ENCODE data around the gene JAM2. TPM values are rescaled to one million over a fixed set of nuclear protein-coding genes. Genes with fewer than 3 reads are reported as not detected.
"Not testable (repeated sequence)": the region's sequence is repeated elsewhere in the genome, so short reads cannot be mapped to it uniquely, and the experiment has no call there.

JAM2 gene
- total RNA-seq, 1 experiment from 2014 or later = 1.7 TPM

DNA sequence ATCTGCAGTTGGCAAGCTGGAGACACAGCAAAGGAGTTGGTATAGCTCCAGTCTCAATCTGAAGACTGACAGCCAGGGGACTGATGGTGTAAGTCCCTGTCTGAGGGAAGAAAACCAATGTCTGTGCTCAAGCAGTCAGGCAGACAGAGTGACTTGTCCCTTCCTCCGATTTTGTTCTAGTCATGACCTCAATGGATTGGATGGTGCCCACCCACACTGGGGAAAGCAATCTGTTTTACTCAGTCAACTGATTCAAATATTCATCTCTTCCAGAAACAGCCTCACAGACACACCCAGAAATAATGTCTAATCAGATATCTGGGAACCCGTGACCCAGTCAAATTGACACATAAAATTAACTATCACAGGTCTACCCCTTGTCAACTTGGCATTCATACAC lies 19.9 kb upstream of the JAM2 start:
- no peak for TF ChIP-seq EZH2 (IDR thresholded peaks at IDR 0.05; ENCODE audit: borderline replicate concordance, low read depth, low read length, poor library complexity, severe bottlenecking)
- TF ChIP-seq, protein P1, sequence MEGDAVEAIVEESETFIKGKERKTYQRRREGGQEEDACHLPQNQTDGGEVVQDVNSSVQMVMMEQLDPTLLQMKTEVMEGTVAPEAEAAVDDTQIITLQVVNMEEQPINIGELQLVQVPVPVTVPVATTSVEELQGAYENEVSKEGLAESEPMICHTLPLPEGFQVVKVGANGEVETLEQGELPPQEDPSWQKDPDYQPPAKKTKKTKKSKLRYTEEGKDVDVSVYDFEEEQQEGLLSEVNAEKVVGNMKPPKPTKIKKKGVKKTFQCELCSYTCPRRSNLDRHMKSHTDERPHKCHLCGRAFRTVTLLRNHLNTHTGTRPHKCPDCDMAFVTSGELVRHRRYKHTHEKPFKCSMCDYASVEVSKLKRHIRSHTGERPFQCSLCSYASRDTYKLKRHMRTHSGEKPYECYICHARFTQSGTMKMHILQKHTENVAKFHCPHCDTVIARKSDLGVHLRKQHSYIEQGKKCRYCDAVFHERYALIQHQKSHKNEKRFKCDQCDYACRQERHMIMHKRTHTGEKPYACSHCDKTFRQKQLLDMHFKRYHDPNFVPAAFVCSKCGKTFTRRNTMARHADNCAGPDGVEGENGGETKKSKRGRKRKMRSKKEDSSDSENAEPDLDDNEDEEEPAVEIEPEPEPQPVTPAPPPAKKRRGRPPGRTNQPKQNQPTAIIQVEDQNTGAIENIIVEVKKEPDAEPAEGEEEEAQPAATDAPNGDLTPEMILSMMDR (conservative IDR thresholded peaks at IDR 0.05; ENCODE audit: low read depth, low read length) = no peak
- DNase-seq (ENCODE audit: low spot score) = no peak
- H3K27me3 ChIP-seq (replicated peaks; ENCODE audit: insufficient read depth, low read depth, low read length, poor library complexity) = peaks cover 15% of the 10 kb centered on the region
- no peak overlapping the region for H3K4me3 ChIP-seq (ENCODE audit: low read depth, low read length, poor library complexity, severe bottlenecking)
- ChIA-PET CTCF (no interaction called here), POLR2A (ENCODE audit: low non-redundant PET) (no interaction called here)
- no peaks in the 10 kb centered on the region for H3K4me1 ChIP-seq (ENCODE audit: insufficient read depth, low read length, poor library complexity, severe bottlenecking)
- H3K27ac ChIP-seq (ENCODE audit: low read depth, low read length, poor library complexity, severe bottlenecking) = no peak overlapping the region
- intact Hi-C loops (cut with micrococcal nuclease; ENCODE audit: unreplicated experiment) = no loop called here
- H3K9me3 ChIP-seq (ENCODE audit: low read depth, low read length, poor library complexity, severe bottlenecking) = no peaks in the 10 kb centered on the region
- H3K36me3 ChIP-seq (ENCODE audit: insufficient read depth, low read length, poor library complexity, severe bottlenecking) = no peaks in the 10 kb centered on the region
- BruUV-seq (replicated peaks) = no TSS peak

DNA sequence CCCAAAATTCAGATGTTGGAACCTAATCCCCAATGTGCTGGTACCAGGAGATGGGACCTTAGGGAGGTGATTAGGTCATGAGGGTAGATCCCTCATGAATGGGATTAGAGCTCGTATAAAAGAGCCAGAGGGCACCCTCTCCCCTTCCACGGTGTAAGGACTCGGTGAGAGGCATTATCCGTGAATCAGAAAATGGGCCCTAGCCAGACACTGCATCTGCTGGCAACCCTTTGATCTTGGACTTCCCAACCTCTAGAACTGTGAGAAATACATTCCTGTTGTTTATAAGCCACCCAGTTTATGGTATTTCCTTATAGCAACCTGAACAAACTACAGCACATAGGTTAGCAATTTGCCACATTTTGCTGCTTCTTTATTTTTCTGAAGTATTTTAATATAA lies 14.5 kb upstream of the JAM2 start:
- intact Hi-C loops (cut with micrococcal nuclease; ENCODE audit: unreplicated experiment) = no loop called here
- ChIA-PET CTCF (no interaction called here), POLR2A (ENCODE audit: low non-redundant PET) (no interaction called here)
- Histone ChIP-seq H3K27me3 (replicated peaks; ENCODE audit: insufficient read depth, low read depth, low read length, poor library complexity) (no peaks in the 10 kb centered on the region), H3K27ac (ENCODE audit: low read depth, low read length, poor library complexity, severe bottlenecking) (no peak overlapping the region), H3K36me3 (ENCODE audit: insufficient read depth, low read length, poor library complexity, severe bottlenecking) (no peaks in the 10 kb centered on the region), H3K4me1 (ENCODE audit: insufficient read depth, low read length, poor library complexity, severe bottlenecking) (no peaks in the 10 kb centered on the region), H3K9me3 (ENCODE audit: low read depth, low read length, poor library complexity, severe bottlenecking) (no peaks in the 10 kb centered on the region), H3K4me3 (ENCODE audit: low read depth, low read length, poor library complexity, severe bottlenecking) (no peak overlapping the region)
- DNase-seq (ENCODE audit: low spot score) = no peak
- no TSS peak for BruUV-seq (replicated peaks)
- TF ChIP-seq EZH2 (IDR thresholded peaks at IDR 0.05; ENCODE audit: borderline replicate concordance, low read depth, low read length, poor library complexity, severe bottlenecking) = no peak
- TF ChIP-seq, protein P1 (conservative IDR thresholded peaks at IDR 0.05; ENCODE audit: low read depth, low read length) = no peak

DNA sequence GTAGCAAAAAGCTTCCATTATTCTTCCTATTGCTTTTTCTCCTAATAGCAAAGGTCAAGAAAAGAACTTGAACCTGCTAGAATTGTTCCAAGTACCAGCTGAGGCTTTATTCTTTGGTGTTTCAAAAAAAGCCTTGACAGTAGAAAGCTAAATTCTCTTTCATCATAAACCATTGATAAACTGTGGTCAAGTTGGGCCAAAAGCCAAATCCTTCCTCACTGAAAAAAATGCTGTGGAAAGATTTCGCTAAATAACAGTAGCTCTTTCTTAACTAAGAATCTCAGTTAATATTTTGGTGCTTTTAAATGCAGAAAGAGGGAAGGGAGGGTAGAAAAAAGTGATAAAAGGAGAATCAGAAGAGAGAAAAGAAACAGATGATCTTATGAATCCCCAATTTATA lies 14.0 kb upstream of the JAM2 start:
- H3K36me3 ChIP-seq (ENCODE audit: insufficient read depth, low read length, poor library complexity, severe bottlenecking) = no peaks in the 10 kb centered on the region
- no peak overlapping the region for H3K4me3 ChIP-seq (ENCODE audit: low read depth, low read length, poor library complexity, severe bottlenecking)
- no peaks in the 10 kb centered on the region for H3K4me1 ChIP-seq (ENCODE audit: insufficient read depth, low read length, poor library complexity, severe bottlenecking)
- no TSS peak for BruUV-seq (replicated peaks)
- no peak for TF ChIP-seq EZH2 (IDR thresholded peaks at IDR 0.05; ENCODE audit: borderline replicate concordance, low read depth, low read length, poor library complexity, severe bottlenecking)
- TF ChIP-seq, protein P1 (conservative IDR thresholded peaks at IDR 0.05; ENCODE audit: low read depth, low read length) = no peak
- H3K27ac ChIP-seq (ENCODE audit: low read depth, low read length, poor library complexity, severe bottlenecking) = no peak overlapping the region
- no peaks in the 10 kb centered on the region for H3K27me3 ChIP-seq (replicated peaks; ENCODE audit: insufficient read depth, low read depth, low read length, poor library complexity)
- CTCF ChIA-PET = no interaction called here
- intact Hi-C loops (cut with micrococcal nuclease; ENCODE audit: unreplicated experiment) = no loop called here
- no peaks in the 10 kb centered on the region for H3K9me3 ChIP-seq (ENCODE audit: low read depth, low read length, poor library complexity, severe bottlenecking)
- DNase-seq (ENCODE audit: low spot score) = no peak
- POLR2A ChIA-PET (ENCODE audit: low non-redundant PET) = no interaction called here

DNA sequence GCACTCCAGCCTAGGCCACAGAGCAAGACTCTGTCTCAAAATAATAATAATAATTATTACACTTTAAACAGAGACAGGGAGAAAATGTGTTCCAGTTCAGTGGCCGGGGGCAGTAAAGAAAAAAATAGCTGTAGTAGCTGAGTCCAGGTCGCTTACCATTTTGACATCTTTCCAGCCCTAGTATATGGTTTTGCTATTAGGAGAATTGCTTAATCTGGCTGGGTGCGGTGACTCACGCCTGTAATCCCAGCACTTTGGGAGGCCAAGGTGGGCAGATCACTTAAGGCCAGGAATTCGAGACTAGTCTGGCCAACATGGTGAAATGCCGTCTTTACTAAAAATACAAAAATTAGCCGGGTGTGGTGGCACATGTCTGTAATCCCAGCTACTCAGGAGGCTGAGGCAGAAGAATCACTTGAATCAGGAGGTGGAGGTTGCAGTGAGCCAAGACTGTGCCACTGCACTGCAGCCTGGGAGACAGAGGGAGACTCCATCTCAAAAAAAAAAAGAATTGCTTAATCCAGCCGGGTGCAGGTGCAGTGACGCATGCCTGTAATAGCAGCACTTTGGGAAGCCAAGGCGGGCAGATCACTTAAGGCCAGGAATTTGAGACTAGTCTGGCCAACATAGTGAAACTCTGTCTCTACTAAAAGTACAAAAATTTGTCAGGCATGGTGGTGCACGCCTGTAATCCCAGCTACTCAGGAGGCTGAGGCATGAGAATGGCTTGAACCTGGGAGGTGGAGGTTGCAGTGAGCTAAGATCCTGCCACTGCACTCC lies 13.1 kb upstream of the JAM2 start:
- POLR2A ChIA-PET (ENCODE audit: low non-redundant PET); DNase-seq (ENCODE audit: low spot score); intact Hi-C loops (cut with micrococcal nuclease; ENCODE audit: unreplicated experiment); H3K4me1 ChIP-seq (ENCODE audit: insufficient read depth, low read length, poor library complexity, severe bottlenecking); H3K27me3 ChIP-seq (replicated peaks; ENCODE audit: insufficient read depth, low read depth, low read length, poor library complexity); H3K4me3 ChIP-seq (ENCODE audit: low read depth, low read length, poor library complexity, severe bottlenecking); H3K9me3 ChIP-seq (ENCODE audit: low read depth, low read length, poor library complexity, severe bottlenecking); CTCF ChIA-PET; BruUV-seq (replicated peaks); H3K27ac ChIP-seq (ENCODE audit: low read depth, low read length, poor library complexity, severe bottlenecking); H3K36me3 ChIP-seq (ENCODE audit: insufficient read depth, low read length, poor library complexity, severe bottlenecking): not testable (repeated sequence)

Data from A673 (cell line).